WERI-Rb-1 (cell line): ENCODE results near the gene SLC23A2.

Source experiments
- DNase-seq: peaks from one replicate; pipeline ENCODE4 v3.0.0-alpha.2; 2020
- H3K27ac ChIP-seq: fragments of 250-450 bp; sonication (Bioruptor Pico); 2 replicates; pipeline ENCODE4 v1.5.1; 2020; ENCODE audit warnings: mild to moderate bottlenecking, moderate library complexity
- H3K27me3 ChIP-seq: fragments of 250-450 bp; sonication (Bioruptor Pico); 2 replicates; pipeline ENCODE4 v1.5.1; 2021; ENCODE audit warnings: mild to moderate bottlenecking, low read depth, moderate library complexity; ENCODE audit not compliant: insufficient read depth, severe bottlenecking
- H3K36me3 ChIP-seq: fragments of 250-450 bp; sonication (Bioruptor Pico); 2 replicates; pipeline ENCODE4 v1.5.1; 2020; ENCODE audit warnings: mild to moderate bottlenecking, moderate library complexity
- H3K4me3 ChIP-seq: 2 replicates; pipeline ENCODE4 v1.5.1; 2011; ENCODE audit warnings: low read depth, mild to moderate bottlenecking, control low read depth, low read length
- H3K9me3 ChIP-seq: fragments of 250-450 bp; sonication (Bioruptor Pico); 2 replicates; pipeline ENCODE4 v1.5.1; 2021; ENCODE audit warnings: mild to moderate bottlenecking, moderate library complexity; ENCODE audit not compliant: severe bottlenecking
- TF ChIP-seq, protein P1 (sequence below): IDR thresholded peaks from 2 replicates; pipeline ENCODE4 v1.5.1; 2011; ENCODE audit warnings: low read depth, mild to moderate bottlenecking, control low read depth, inconsistent platforms, low read length

Gene SLC23A2

DNA sequence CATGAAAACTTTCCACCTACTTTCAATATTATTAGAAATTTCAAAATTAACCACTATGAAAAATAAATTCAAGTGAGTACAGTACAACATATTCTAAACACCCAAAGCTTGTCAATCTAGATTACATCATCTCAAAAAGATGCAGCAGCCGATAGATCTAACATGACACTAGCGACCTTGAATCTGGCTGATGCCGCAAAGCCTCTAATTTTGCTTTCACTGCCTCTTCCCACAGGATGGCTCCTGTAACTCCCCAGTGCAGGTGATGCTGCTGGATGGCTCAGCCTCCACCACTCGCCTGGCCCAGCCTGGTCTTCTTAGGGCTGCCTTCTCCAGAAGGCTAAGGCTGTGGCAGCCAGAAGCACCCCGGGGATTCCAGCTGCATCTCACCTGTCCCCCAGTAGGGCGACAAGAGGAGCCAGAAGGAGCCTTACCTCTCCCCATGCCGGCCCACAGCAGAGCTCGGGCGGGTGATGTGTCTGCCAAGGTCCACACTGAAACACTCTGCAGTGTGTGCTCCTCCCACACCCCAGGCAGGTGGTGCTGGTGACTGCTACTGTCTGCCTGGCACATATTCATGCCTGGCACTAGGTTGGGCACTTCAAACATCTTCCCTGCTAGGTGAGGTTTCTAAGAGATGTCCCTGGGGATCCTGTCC lies 82.1 kb downstream of the SLC23A2 start:
- Histone ChIP-seq H3K36me3 (peaks cover 4% of the 10 kb centered on the region; the same call in 1 of the 2 replicates), H3K27ac (no peak overlapping the region), H3K4me3 (no peak overlapping the region), H3K27me3 (no peaks in the 10 kb centered on the region), H3K9me3 (no peaks in the 10 kb centered on the region)
- DNase-seq: no peak
- TF ChIP-seq, protein P1, sequence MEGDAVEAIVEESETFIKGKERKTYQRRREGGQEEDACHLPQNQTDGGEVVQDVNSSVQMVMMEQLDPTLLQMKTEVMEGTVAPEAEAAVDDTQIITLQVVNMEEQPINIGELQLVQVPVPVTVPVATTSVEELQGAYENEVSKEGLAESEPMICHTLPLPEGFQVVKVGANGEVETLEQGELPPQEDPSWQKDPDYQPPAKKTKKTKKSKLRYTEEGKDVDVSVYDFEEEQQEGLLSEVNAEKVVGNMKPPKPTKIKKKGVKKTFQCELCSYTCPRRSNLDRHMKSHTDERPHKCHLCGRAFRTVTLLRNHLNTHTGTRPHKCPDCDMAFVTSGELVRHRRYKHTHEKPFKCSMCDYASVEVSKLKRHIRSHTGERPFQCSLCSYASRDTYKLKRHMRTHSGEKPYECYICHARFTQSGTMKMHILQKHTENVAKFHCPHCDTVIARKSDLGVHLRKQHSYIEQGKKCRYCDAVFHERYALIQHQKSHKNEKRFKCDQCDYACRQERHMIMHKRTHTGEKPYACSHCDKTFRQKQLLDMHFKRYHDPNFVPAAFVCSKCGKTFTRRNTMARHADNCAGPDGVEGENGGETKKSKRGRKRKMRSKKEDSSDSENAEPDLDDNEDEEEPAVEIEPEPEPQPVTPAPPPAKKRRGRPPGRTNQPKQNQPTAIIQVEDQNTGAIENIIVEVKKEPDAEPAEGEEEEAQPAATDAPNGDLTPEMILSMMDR: no peak

DNA sequence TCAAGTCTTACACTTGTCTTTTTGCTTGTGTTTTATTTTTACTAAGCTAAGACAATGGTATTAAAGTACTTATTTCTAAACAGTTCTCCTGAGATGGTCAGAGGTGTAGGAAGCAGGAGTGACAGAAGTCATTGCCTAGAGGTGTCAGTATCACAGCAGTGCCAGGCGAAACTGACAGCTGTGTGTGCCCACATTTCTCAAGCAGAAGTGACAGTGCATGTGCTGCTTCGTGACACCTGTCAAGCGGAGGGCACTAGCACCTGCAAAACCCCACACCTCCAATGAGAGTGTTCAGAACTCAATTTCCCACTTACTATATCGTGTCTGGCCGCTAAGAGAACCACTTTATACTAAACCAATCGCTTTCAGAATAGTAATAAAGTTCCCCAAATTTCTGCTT lies 82.8 kb downstream of the SLC23A2 start:
- Histone ChIP-seq H3K36me3 (peaks cover 4% of the 10 kb centered on the region; the same call in 1 of the 2 replicates), H3K27me3 (no peaks in the 10 kb centered on the region), H3K27ac (no peak overlapping the region), H3K4me3 (no peak overlapping the region), H3K9me3 (no peaks in the 10 kb centered on the region)
- DNase-seq: no peak
- TF ChIP-seq, protein P1: no peak

DNA sequence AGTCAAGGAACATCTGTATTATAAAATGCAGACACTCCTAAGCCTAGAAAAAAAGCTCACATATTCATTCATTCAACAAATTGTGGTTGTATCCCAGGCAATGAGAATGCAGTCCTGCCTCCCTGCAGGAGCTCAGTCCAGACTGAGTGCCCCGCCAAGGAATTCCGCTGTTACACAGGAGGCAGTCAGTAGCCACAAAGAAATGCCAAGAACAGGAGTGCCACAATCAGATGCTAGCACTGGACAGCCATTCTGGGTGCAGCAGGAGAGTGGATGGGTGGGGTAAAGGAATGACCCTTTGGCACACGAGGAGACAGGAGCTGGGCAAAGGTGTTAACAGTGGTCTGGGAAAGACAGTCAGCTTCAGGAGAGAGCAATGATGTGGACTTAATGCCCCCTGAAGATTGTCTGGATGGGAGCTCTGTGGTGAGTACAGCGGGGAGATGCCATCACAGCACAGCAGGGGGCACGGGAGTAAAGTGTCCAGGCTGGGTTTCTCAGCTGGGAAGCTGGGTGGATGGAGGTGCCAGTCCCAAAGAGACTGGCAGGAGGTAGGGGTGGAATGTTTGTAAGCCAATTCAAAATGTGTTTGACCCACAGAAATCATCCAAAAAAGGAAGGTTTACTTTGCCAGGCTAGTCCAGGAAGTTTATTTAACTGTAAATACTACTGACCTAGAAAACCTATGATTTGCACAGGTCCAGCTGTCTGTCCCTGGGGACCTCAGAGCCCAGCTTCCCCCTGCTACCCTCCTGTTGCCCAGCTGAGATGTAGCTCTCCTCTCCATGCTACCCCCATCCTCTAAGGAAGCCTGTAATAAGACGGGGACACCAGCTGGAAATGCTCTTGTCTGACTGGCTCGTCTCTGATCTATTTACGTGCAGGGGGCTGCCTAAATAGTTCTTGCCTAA lies 84.1 kb downstream of the SLC23A2 start:
- TF ChIP-seq, protein P1: no peak
- H3K27me3 ChIP-seq: no peaks in the 10 kb centered on the region
- H3K9me3 ChIP-seq: no peaks in the 10 kb centered on the region
- DNase-seq: no peak
- peaks cover 5% of the 10 kb centered on the region for H3K36me3 ChIP-seq
- no peak overlapping the region for H3K27ac ChIP-seq
- H3K4me3 ChIP-seq: no peak overlapping the region

DNA sequence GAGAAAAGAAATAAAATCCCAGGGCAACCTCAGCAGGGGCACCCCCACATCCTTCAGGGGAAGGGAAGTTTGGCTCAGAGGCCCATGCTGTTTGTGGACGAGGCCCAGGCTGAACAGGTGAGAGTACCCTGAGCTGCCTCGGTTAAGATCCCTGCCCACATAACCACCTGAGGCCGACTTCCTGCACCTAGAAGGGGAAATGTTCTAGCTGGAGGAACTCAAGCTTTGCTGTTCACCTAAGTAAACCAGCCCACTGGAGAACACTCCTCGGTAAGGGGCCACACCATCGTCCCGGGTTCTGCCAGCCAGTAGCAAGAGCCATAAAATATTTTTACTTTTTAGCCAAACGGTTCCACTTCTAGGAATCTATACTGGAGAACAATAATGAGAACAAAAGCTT lies 88.2 kb downstream of the SLC23A2 start:
- no peak for DNase-seq
- Histone ChIP-seq H3K27me3 (no peaks in the 10 kb centered on the region), H3K36me3 (peaks cover 6% of the 10 kb centered on the region), H3K9me3 (no peaks in the 10 kb centered on the region), H3K4me3 (no peak overlapping the region), H3K27ac (no peak overlapping the region)
- TF ChIP-seq, protein P1: no peak

DNA sequence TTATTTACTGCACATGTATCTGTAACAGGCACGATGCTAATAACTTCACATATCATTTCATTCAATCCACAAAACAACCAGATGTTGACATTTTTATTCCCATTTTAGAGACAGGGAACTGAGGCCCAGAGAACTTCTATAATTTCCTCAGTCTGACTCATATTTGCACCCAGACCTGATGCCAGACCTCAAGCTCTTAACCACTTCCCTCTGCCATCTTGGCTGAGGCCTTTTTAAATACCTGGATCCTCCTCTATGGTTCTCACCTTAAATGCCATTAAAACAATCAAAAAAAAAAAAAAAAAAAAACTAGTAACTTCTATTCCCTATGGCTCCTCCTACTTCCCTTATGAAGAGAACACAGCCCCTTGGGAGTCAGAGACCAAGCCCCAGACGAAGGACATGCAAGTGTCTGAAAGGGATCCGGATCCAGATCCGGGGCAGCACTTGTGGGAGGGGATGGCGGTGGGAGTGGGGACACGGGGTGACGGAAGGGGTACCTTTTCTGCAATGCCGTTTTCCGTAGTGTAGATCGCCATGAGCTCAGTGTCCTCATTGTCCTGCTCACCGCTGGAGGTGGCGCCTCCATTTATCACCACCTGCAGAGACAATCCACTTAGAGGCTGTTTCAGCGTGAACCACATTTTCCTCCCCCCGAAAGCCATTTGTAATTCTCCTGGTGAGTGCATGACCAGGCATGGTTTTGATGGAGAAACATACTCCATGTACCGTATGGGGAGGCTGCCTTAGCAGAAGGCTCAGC lies 88.7 kb downstream of the SLC23A2 start:
- TF ChIP-seq, protein P1: no peak
- no peaks in the 10 kb centered on the region for H3K9me3 ChIP-seq
- no peak overlapping the region for H3K27ac ChIP-seq
- no peak for DNase-seq
- peaks cover 6% of the 10 kb centered on the region for H3K36me3 ChIP-seq
- no peak overlapping the region for H3K4me3 ChIP-seq
- H3K27me3 ChIP-seq: no peaks in the 10 kb centered on the region
